ENCODE data around the gene TRPV2. TPM values are rescaled to one million over a fixed set of nuclear protein-coding genes. Genes with fewer than 3 reads are reported as not detected.

TRPV2 gene
- total RNA-seq, 1 donor: 71.3 TPM

GRCh38 chr17:16467044-16467443, 51.7 kb downstream of the TRPV2 start:
- Histone ChIP-seq H4K20me1 (ENCODE audit: insufficient read depth, low read length) (peaks cover 12% of the 10 kb centered on the region), H3K4me1 (ENCODE audit: insufficient read depth, low read length) (no peaks in the 10 kb centered on the region), H3K4me3 (ENCODE audit: insufficient read depth, low read length) (no peak overlapping the region), H3K36me3 (ENCODE audit: insufficient read depth, low read length) (peaks cover 6% of the 10 kb centered on the region), H3K4me2 (ENCODE audit: insufficient read depth, low read length) (no peak overlapping the region), H3K9me3 (ENCODE audit: low read depth, low read length) (no peaks in the 10 kb centered on the region), H3K79me2 (ENCODE audit: insufficient read depth, low read length) (no peaks in the 10 kb centered on the region), H3K27ac (ENCODE audit: low read depth, low read length) (no peak overlapping the region), H3K27me3 (ENCODE audit: insufficient read depth, low read length) (no peaks in the 10 kb centered on the region), H2AFZ (ENCODE audit: low read length) (no peak overlapping the region)
- DNase-seq (ENCODE audit: insufficient read length, low spot score, missing footprints): no peak
- no peak for TF ChIP-seq CTCF (IDR thresholded peaks at IDR 0.05; ENCODE audit: extremely low read depth, low read depth, low read length)

GRCh38 chr17:16467886-16468285, 52.5 kb downstream of the TRPV2 start:
- H4K20me1 ChIP-seq (ENCODE audit: insufficient read depth, low read length): peaks cover 8% of the 10 kb centered on the region
- no peak overlapping the region for H3K4me3 ChIP-seq (ENCODE audit: insufficient read depth, low read length)
- no peak overlapping the region for H3K4me2 ChIP-seq (ENCODE audit: insufficient read depth, low read length)
- DNase-seq (ENCODE audit: insufficient read length, low spot score, missing footprints): no peak
- no peak overlapping the region for H2AFZ ChIP-seq (ENCODE audit: low read length)
- no peaks in the 10 kb centered on the region for H3K79me2 ChIP-seq (ENCODE audit: insufficient read depth, low read length)
- peak; percentile 42 for TF ChIP-seq CTCF (IDR thresholded peaks at IDR 0.05; ENCODE audit: extremely low read depth, low read depth, low read length)
- no peaks in the 10 kb centered on the region for H3K27me3 ChIP-seq (ENCODE audit: insufficient read depth, low read length)
- H3K27ac ChIP-seq (ENCODE audit: low read depth, low read length): no peak overlapping the region
- no peaks in the 10 kb centered on the region for H3K4me1 ChIP-seq (ENCODE audit: insufficient read depth, low read length)
- no peaks in the 10 kb centered on the region for H3K9me3 ChIP-seq (ENCODE audit: low read depth, low read length)
- peaks cover 5% of the 10 kb centered on the region for H3K36me3 ChIP-seq (ENCODE audit: insufficient read depth, low read length)

- no peaks in the 10 kb centered on the region for H3K27me3 ChIP-seq (ENCODE audit: insufficient read depth, low read length)
- H3K4me3 ChIP-seq (ENCODE audit: insufficient read depth, low read length): no peak overlapping the region
- H3K4me2 ChIP-seq (ENCODE audit: insufficient read depth, low read length): no peak overlapping the region
- H3K9me3 ChIP-seq (ENCODE audit: low read depth, low read length): no peaks in the 10 kb centered on the region
- no peaks in the 10 kb centered on the region for H3K4me1 ChIP-seq (ENCODE audit: insufficient read depth, low read length)
- H3K79me2 ChIP-seq (ENCODE audit: insufficient read depth, low read length): no peaks in the 10 kb centered on the region
- peak; percentile 52 for DNase-seq (ENCODE audit: insufficient read length, low spot score, missing footprints)
- no peaks in the 10 kb centered on the region for H3K36me3 ChIP-seq (ENCODE audit: insufficient read depth, low read length)
- H4K20me1 ChIP-seq (ENCODE audit: insufficient read depth, low read length): peaks cover 5% of the 10 kb centered on the region
- no peak overlapping the region for H2AFZ ChIP-seq (ENCODE audit: low read length)
- no peak overlapping the region for H3K27ac ChIP-seq (ENCODE audit: low read depth, low read length)
- no peak for TF ChIP-seq CTCF (IDR thresholded peaks at IDR 0.05; ENCODE audit: extremely low read depth, low read depth, low read length)
Observed at GRCh38 chr17:16468428-16468992, 53.1 kb downstream of the TRPV2 start.

GRCh38 chr17:16470265-16470664, 54.9 kb downstream of the TRPV2 start:
- Histone ChIP-seq H3K79me2 (ENCODE audit: insufficient read depth, low read length) (no peaks in the 10 kb centered on the region), H3K4me3 (ENCODE audit: insufficient read depth, low read length) (no peak overlapping the region), H3K27ac (ENCODE audit: low read depth, low read length) (no peak overlapping the region), H3K36me3 (ENCODE audit: insufficient read depth, low read length) (no peaks in the 10 kb centered on the region), H4K20me1 (ENCODE audit: insufficient read depth, low read length) (no peaks in the 10 kb centered on the region), H3K27me3 (ENCODE audit: insufficient read depth, low read length) (no peaks in the 10 kb centered on the region), H3K4me2 (ENCODE audit: insufficient read depth, low read length) (no peak overlapping the region), H3K9me3 (ENCODE audit: low read depth, low read length) (no peaks in the 10 kb centered on the region), H2AFZ (ENCODE audit: low read length) (no peak overlapping the region), H3K4me1 (ENCODE audit: insufficient read depth, low read length) (no peaks in the 10 kb centered on the region)
- TF ChIP-seq CTCF (IDR thresholded peaks at IDR 0.05; ENCODE audit: extremely low read depth, low read depth, low read length): no peak
- peak; percentile 56 for DNase-seq (ENCODE audit: insufficient read length, low spot score, missing footprints)

Data from osteoblast (primary cell).